ENCODE data around the gene RBM20.
A peak's percentile ranks its signal among the peaks of the same experiment; 100 is the strongest.

Gene RBM20

DNA sequence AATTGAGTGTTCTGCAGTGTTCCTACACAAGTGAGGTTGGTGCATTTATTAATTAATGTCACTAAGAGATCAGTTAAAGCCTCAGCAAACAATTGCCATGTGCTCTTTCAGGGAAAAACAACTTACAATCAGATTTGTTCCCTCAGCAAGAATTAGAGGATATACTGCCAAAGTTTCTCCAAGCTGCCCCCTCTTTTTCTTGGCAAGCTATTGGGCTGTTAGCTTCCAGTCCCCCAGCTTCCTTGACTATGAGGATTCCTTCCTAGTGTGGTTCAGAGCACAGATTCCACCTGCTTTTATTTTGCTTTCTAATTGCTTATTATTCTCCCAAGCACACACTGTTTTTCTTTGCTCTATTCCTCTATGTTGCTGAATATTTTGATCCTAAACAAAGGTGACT is 112.7 kb downstream of the RBM20 start:
- Histone ChIP-seq H3K36me3 (ENCODE audit: insufficient read depth, insufficient read length, low read length) (no peaks in the 10 kb centered on the region), H3K4me1 (ENCODE audit: insufficient read depth, insufficient read length) (no peaks in the 10 kb centered on the region), H3K9me3 (ENCODE audit: insufficient read depth, low read length) (no peaks in the 10 kb centered on the region), H3K9ac (ENCODE audit: insufficient read length, low read depth) (no peak overlapping the region), H3K4me3 (ENCODE audit: insufficient read length, low read depth) (no peak overlapping the region), H3K27me3 (ENCODE audit: insufficient read depth, insufficient read length) (no peaks in the 10 kb centered on the region)
- DNase-seq (ENCODE audit: low read depth, low spot score), result no peak
- TF ChIP-seq SUZ12 (IDR thresholded peaks at IDR 0.05; ENCODE audit: extremely low read depth, insufficient read depth, insufficient read length) (no peak), YY1 (IDR thresholded peaks at IDR 0.05; ENCODE audit: insufficient read depth, insufficient read length) (no peak), ZNF274 (IDR thresholded peaks at IDR 0.05; ENCODE audit: low read depth, low read length) (no peak)

DNA sequence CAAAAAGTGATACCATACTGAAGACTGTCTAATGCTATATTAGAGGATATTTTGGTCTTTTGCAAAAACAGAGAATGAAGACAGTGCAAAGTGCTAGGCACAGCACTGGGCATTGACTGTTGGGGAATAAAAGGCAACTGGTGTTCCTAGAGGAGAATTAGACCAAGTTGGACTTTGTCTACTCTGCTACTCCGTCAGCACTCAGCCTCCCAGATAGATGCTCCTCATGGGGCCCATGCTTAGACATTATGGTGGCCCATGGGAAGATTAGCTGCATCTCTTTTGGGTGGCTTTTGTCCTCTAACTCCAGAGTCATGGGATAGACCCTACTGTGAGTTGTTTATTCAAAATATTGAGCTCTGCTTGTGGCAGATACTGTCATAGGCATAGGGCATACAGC is 113.5 kb downstream of the RBM20 start:
- H3K4me3 ChIP-seq (ENCODE audit: insufficient read length, low read depth), result no peak overlapping the region
- H3K9ac ChIP-seq (ENCODE audit: insufficient read length, low read depth), result no peak overlapping the region
- no peaks in the 10 kb centered on the region for H3K36me3 ChIP-seq (ENCODE audit: insufficient read depth, insufficient read length, low read length)
- no peaks in the 10 kb centered on the region for H3K27me3 ChIP-seq (ENCODE audit: insufficient read depth, insufficient read length)
- no peaks in the 10 kb centered on the region for H3K9me3 ChIP-seq (ENCODE audit: insufficient read depth, low read length)
- TF ChIP-seq YY1 (IDR thresholded peaks at IDR 0.05; ENCODE audit: insufficient read depth, insufficient read length) (no peak), SUZ12 (IDR thresholded peaks at IDR 0.05; ENCODE audit: extremely low read depth, insufficient read depth, insufficient read length) (no peak), ZNF274 (IDR thresholded peaks at IDR 0.05; ENCODE audit: low read depth, low read length) (no peak)
- no peaks in the 10 kb centered on the region for H3K4me1 ChIP-seq (ENCODE audit: insufficient read depth, insufficient read length)
- no peak for DNase-seq (ENCODE audit: low read depth, low spot score)

DNA sequence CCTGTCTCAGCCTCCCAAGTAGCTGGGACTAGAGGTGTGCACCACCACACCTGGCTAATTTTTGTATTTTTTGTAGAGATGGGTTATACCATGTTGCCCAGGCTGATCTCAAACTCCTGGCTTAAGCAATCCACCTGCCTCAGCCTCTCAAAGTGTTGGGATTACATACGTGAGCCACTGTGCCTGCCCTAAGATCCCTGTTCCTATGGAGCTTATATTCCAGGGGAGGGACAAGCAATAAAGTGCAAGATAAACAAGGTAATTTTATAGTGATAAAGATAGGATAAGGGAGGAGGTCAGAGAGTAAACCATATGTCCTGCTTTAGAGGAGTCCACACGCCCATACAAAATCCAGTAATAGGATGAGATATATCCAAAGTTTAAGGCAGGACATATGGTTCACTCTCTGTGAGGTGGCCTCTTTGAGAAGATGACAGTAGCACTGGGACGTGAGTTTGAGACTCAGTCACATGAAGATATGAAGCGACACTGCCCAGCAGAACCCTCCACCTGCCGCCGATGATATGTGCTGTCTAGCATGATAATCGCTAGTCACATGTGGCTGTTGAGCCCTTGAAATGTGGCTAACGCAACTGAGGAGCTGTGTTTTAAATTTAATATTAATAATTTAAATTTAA is 114.1 kb downstream of the RBM20 start:
- no peak overlapping the region for H3K9ac ChIP-seq (ENCODE audit: insufficient read length, low read depth)
- H3K36me3 ChIP-seq (ENCODE audit: insufficient read depth, insufficient read length, low read length), result no peaks in the 10 kb centered on the region
- no peaks in the 10 kb centered on the region for H3K4me1 ChIP-seq (ENCODE audit: insufficient read depth, insufficient read length)
- no peak for DNase-seq (ENCODE audit: low read depth, low spot score)
- H3K9me3 ChIP-seq (ENCODE audit: insufficient read depth, low read length), result no peaks in the 10 kb centered on the region
- TF ChIP-seq SUZ12 (IDR thresholded peaks at IDR 0.05; ENCODE audit: extremely low read depth, insufficient read depth, insufficient read length), result no peak
- TF ChIP-seq ZNF274 (IDR thresholded peaks at IDR 0.05; ENCODE audit: low read depth, low read length), result no peak
- TF ChIP-seq YY1 (IDR thresholded peaks at IDR 0.05; ENCODE audit: insufficient read depth, insufficient read length), result no peak
- no peak overlapping the region for H3K4me3 ChIP-seq (ENCODE audit: insufficient read length, low read depth)
- H3K27me3 ChIP-seq (ENCODE audit: insufficient read depth, insufficient read length), result no peaks in the 10 kb centered on the region

DNA sequence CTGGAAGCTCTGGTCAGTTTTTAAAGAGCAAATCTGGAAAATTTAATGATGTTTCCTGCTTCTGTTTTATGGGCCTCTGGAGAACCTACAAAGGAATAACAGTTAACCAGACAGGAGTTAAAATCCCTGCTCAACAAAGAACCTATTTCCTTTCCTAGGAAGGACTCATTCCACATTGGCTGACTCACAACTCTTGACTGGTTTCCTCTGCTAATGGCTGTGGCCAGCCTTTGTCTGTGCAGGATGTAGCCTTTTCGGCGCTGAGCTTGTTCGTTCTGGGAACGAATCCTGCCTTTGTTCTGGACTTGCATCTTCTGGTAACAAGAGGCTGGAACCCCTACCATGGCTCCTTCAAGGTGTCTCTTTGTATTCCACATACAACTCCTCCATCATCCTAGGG is 114.8 kb downstream of the RBM20 start:
- DNase-seq (ENCODE audit: low read depth, low spot score), result peak; percentile 22
- TF ChIP-seq SUZ12 (IDR thresholded peaks at IDR 0.05; ENCODE audit: extremely low read depth, insufficient read depth, insufficient read length), result no peak
- no peak for TF ChIP-seq YY1 (IDR thresholded peaks at IDR 0.05; ENCODE audit: insufficient read depth, insufficient read length)
- TF ChIP-seq ZNF274 (IDR thresholded peaks at IDR 0.05; ENCODE audit: low read depth, low read length), result no peak
- Histone ChIP-seq H3K9ac (ENCODE audit: insufficient read length, low read depth) (no peak overlapping the region), H3K36me3 (ENCODE audit: insufficient read depth, insufficient read length, low read length) (no peaks in the 10 kb centered on the region), H3K27me3 (ENCODE audit: insufficient read depth, insufficient read length) (no peaks in the 10 kb centered on the region), H3K4me1 (ENCODE audit: insufficient read depth, insufficient read length) (no peaks in the 10 kb centered on the region), H3K9me3 (ENCODE audit: insufficient read depth, low read length) (no peaks in the 10 kb centered on the region), H3K4me3 (ENCODE audit: insufficient read length, low read depth) (no peak overlapping the region)

DNA sequence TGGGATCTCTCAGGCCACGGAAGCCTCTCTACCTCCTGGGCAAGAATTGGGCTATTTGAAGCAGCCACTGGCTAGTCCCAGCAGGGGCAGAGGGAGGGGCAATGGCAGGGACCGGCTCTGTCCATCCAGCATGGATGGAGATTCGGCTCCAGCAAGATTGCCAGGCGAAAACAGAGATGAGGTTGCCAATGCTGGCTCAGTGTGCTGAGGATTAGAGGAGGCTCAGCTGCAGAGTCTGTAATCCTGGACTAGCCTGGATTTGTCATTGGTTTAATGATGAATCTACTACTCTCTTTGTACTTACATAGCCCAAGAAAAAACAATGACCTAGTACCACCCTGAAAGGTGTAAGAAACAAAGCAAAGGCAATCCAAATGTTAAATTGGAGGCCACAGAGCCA is 115.4 kb downstream of the RBM20 start:
- no peak for DNase-seq (ENCODE audit: low read depth, low spot score)
- Histone ChIP-seq H3K9me3 (ENCODE audit: insufficient read depth, low read length) (no peaks in the 10 kb centered on the region), H3K4me1 (ENCODE audit: insufficient read depth, insufficient read length) (peaks cover 2% of the 10 kb centered on the region), H3K27me3 (ENCODE audit: insufficient read depth, insufficient read length) (no peaks in the 10 kb centered on the region), H3K9ac (ENCODE audit: insufficient read length, low read depth) (no peak overlapping the region), H3K4me3 (ENCODE audit: insufficient read length, low read depth) (no peak overlapping the region), H3K36me3 (ENCODE audit: insufficient read depth, insufficient read length, low read length) (no peaks in the 10 kb centered on the region)
- no peak for TF ChIP-seq ZNF274 (IDR thresholded peaks at IDR 0.05; ENCODE audit: low read depth, low read length)
- no peak for TF ChIP-seq YY1 (IDR thresholded peaks at IDR 0.05; ENCODE audit: insufficient read depth, insufficient read length)
- TF ChIP-seq SUZ12 (IDR thresholded peaks at IDR 0.05; ENCODE audit: extremely low read depth, insufficient read depth, insufficient read length), result no peak

DNA sequence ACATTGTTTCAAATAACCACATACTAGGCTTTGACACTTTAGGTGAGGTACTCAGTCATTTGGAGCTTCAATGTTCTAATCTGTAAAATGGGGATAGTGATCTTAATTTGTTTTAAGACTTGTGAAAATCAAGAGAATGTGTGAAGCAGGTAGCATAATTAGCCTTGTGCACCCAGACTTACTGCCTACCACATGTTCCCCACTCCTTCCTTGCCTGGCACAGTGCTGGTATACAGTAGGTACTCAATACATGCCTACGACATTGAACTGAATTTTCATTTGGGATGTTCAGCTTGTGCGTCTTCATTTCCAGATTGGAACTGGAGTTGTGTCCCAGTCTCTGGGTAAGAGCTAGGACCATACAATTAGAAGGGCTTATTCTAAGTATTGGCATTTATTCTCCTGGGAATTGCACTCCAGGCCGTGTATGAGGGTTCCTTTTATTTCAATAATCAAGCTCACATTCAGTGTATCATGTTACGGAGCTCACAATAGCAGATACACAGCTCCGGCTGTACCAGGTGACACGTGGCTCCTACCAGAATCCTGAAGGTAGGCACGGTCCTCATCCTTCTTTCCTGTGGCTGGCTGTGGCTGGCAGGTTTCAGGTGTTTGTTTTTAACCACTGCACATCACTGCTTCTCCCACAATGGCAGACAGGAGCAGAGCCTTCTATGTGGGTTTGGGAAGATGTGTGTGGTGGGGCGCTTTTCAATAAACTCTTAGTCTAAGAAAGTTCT is 118.1 kb downstream of the RBM20 start:
- no peaks in the 10 kb centered on the region for H3K9me3 ChIP-seq (ENCODE audit: insufficient read depth, low read length)
- TF ChIP-seq ZNF274 (IDR thresholded peaks at IDR 0.05; ENCODE audit: low read depth, low read length), result no peak
- no peak for TF ChIP-seq SUZ12 (IDR thresholded peaks at IDR 0.05; ENCODE audit: extremely low read depth, insufficient read depth, insufficient read length)
- TF ChIP-seq YY1 (IDR thresholded peaks at IDR 0.05; ENCODE audit: insufficient read depth, insufficient read length), result no peak
- H3K4me3 ChIP-seq (ENCODE audit: insufficient read length, low read depth), result no peak overlapping the region
- no peak overlapping the region for H3K9ac ChIP-seq (ENCODE audit: insufficient read length, low read depth)
- H3K4me1 ChIP-seq (ENCODE audit: insufficient read depth, insufficient read length), result peaks cover 2% of the 10 kb centered on the region
- no peak for DNase-seq (ENCODE audit: low read depth, low spot score)
- no peaks in the 10 kb centered on the region for H3K27me3 ChIP-seq (ENCODE audit: insufficient read depth, insufficient read length)
- H3K36me3 ChIP-seq (ENCODE audit: insufficient read depth, insufficient read length, low read length), result no peaks in the 10 kb centered on the region

DNA sequence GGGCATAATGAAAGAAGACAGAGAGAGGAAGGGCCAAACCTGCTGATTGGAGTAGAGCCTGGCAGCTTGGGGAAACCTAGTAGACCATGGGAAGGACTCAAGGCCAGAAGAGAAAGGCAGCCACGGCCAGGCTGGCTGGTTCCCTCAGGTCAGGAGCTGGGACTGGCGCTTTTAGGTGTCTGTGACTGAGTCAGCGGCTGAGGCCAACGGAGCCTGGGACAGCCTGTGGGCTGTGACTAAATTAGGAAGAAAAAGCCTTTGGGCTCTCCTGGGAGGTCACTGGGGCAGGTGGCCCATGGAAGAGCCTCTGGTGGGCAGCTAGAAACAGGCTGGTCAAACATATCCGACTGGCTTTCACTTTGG is 118.7 kb downstream of the RBM20 start:
- no peak for DNase-seq (ENCODE audit: low read depth, low spot score)
- no peak for TF ChIP-seq SUZ12 (IDR thresholded peaks at IDR 0.05; ENCODE audit: extremely low read depth, insufficient read depth, insufficient read length)
- no peak for TF ChIP-seq YY1 (IDR thresholded peaks at IDR 0.05; ENCODE audit: insufficient read depth, insufficient read length)
- TF ChIP-seq ZNF274 (IDR thresholded peaks at IDR 0.05; ENCODE audit: low read depth, low read length), result no peak
- Histone ChIP-seq H3K27me3 (ENCODE audit: insufficient read depth, insufficient read length) (no peaks in the 10 kb centered on the region), H3K9me3 (ENCODE audit: insufficient read depth, low read length) (no peaks in the 10 kb centered on the region), H3K36me3 (ENCODE audit: insufficient read depth, insufficient read length, low read length) (no peaks in the 10 kb centered on the region), H3K4me1 (ENCODE audit: insufficient read depth, insufficient read length) (peaks cover 2% of the 10 kb centered on the region), H3K4me3 (ENCODE audit: insufficient read length, low read depth) (no peak overlapping the region), H3K9ac (ENCODE audit: insufficient read length, low read depth) (no peak overlapping the region)

Measured in NT2/D1 (cell line).